Activated naive CD8-positive, alpha-beta T cell treated with anti-CD3 and anti-CD28 coated beads, Interleukin-2, amount 50 U/mL, for 24 hours (primary cell): ENCODE measurements around the gene PTPRN2.

ENCODE experiments used
- ATAC-seq: fragments of 150-1000 bp; cut with Tn5 transposase; one replicate; pipeline ENCODE4 v1.10.0; 2021
- DNase-seq: peaks from one replicate; pipeline ENCODE4 v3.0.0; 2021
- H3K27ac Mint-ChIP-seq: one replicate; pipeline ENCODE4 v1.8.0; 2021; ENCODE audit warnings: mild to moderate bottlenecking, mixed read lengths
- H3K27me3 Mint-ChIP-seq: one replicate; pipeline ENCODE4 v1.8.0; 2021; ENCODE audit warnings: mixed read lengths
- H3K36me3 Mint-ChIP-seq: one replicate; pipeline ENCODE4 v1.8.0; 2021; ENCODE audit warnings: low read depth, mixed read lengths
- H3K4me1 Mint-ChIP-seq: one replicate; pipeline ENCODE4 v1.8.0; 2021; ENCODE audit warnings: mixed read lengths
- H3K4me3 Mint-ChIP-seq: one replicate; pipeline ENCODE4 v1.8.0; 2021; ENCODE audit warnings: mild to moderate bottlenecking, moderate library complexity, mixed read lengths
- H3K9me3 Mint-ChIP-seq: one replicate; pipeline ENCODE4 v1.8.0; 2021; ENCODE audit warnings: mixed read lengths

The PTPRN2 gene

DNA sequence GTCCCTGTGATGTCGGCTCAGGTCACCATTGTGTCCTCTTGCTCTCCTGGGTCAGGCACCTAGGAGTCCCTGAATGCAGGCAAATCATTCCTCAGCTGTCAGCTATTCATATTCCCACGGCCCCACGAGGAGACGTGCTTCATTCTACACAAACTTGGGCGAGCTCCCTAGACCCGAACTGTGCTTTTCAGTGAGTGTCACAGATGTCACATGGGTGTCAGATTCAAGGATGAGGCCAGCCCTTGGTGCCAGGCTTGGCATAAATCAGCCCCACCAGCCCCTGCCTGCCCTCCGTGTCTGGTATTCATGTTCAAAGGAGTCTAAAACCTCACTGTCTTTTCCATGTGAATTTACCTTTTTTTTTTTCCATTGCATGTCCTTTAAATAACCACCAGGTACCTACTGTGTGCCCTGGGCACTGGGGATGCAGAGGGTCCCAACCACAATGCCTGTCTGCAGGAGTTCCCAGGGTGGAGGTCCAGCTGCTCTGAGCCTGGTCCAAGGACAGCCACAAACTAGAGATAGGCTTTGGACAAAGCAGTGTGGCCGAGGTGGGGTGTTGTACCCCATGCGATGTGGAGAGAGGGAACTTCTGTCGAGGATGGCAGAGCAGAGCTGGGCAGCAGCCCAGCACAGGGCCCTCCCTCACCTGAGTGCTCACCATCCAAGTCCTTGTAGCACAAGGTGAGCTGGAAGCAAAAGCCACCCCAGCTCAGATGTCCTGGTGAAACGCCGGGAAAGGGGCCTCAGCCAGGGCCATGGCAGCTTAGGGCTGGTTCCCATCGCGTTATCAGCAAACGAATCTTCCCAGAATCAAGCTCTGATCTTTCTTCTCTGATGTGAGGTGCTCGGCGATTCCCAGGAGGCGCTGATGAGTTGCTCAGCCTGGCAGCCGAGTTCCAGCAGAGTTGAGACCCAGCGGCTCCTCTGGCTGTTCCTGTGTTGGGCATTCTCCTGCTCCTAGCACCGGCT is 611.9 kb downstream of the PTPRN2 start:
- peaks cover 22% of the 10 kb centered on the region for H3K9me3 Mint-ChIP-seq
- H3K4me3 Mint-ChIP-seq, result no peak overlapping the region
- DNase-seq (no peak), ATAC-seq (no peak)
- peaks cover 7% of the 10 kb centered on the region for H3K36me3 Mint-ChIP-seq
- H3K4me1 Mint-ChIP-seq, result no peaks in the 10 kb centered on the region
- no peaks in the 10 kb centered on the region for H3K27me3 Mint-ChIP-seq
- H3K27ac Mint-ChIP-seq, result no peak overlapping the region

DNA sequence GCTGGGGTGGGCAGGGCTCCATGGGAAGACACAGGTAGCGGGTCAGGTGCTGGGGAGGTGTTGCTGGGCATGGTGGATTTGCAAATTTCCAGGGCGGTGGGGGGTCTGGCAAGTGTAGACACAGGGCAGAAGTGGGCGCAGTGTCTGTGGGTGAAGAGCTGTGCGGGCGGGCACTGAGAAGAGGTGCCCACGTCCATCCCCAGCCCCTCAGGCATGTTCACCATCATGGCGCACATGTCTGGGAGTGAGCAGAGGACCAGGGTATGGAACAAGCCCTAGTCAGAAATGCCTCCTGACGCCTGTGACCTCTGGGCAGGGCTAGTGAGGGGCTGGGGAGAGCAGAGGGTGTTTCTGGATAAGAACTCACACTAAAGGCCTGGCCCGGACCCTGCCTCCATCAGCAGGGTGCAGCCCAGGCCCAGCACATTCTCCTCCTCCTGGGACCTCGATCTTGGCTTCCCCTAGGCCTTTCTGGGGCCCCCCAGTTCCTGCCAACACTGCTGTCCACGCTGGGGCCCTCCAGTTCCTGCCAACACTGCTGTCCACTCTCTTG is 612.9 kb downstream of the PTPRN2 start:
- H3K9me3 Mint-ChIP-seq, result peaks cover 28% of the 10 kb centered on the region
- no peak for ATAC-seq
- no peak overlapping the region for H3K27ac Mint-ChIP-seq
- no peak for DNase-seq
- peaks cover 10% of the 10 kb centered on the region for H3K36me3 Mint-ChIP-seq
- no peak overlapping the region for H3K4me3 Mint-ChIP-seq
- H3K27me3 Mint-ChIP-seq, result no peaks in the 10 kb centered on the region
- H3K4me1 Mint-ChIP-seq, result no peaks in the 10 kb centered on the region

DNA sequence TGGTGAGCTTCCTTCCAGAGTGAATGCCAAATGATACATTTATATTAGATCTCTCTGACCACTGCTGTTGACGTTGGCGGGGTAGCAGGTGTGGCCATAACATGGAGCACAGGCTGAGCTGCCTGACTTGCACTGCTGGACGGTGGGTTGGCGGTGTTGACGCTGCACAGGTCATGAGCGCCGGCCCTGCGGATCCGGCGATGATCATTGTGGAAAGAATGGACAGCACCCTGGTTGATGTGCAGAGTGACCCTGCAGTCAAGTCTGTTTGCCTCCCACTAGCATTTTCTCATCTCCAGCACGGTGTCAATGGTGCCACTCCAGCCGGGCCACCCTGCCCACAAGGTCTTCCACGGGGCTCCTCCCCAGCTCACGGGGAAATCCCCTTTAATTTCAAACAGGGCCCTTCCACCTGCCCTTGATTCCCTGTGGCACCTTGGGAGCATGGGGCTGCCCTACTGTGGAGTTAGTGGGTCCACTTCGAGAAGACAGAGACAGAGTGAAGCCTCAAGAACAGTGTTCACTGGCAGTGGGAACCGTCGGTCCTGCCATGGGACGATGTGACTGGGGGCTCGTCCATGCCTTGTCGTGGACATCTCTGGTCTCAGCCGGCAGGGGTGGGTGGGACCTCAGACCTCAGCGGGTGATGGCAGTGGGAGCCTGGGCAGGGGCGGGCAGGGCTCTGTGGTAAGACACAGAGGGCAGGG is 613.5 kb downstream of the PTPRN2 start:
- DNase-seq (no peak), ATAC-seq (no peak)
- H3K4me1 Mint-ChIP-seq, result no peaks in the 10 kb centered on the region
- no peak overlapping the region for H3K4me3 Mint-ChIP-seq
- peaks cover 28% of the 10 kb centered on the region for H3K9me3 Mint-ChIP-seq
- peaks cover 13% of the 10 kb centered on the region for H3K36me3 Mint-ChIP-seq
- H3K27me3 Mint-ChIP-seq, result no peaks in the 10 kb centered on the region
- H3K27ac Mint-ChIP-seq, result no peak overlapping the region

DNA sequence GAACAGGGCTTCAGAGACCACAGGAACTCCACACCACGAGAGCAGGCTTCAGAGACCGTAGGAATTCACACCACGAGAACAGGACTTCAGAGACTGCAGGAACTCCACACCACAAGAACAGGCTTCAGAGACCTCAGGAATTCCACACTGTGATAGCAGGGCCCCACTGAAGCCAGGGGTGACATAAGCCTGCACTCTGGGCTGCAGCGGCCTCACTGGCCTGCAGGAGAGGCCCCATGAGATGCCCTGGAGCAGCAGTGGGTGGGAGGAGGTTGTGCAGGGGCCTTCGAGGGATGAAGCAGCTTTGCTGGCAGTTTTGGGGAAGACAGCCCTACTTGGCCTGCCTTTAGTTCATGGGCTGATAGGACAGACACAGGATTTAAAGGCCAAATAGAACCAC is 614.7 kb downstream of the PTPRN2 start:
- Mint-ChIP-seq H3K27me3 (no peaks in the 10 kb centered on the region), H3K27ac (no peak overlapping the region), H3K9me3 (peaks cover 28% of the 10 kb centered on the region), H3K36me3 (peaks cover 13% of the 10 kb centered on the region), H3K4me1 (no peaks in the 10 kb centered on the region), H3K4me3 (no peak overlapping the region)
- ATAC-seq, result no peak
- DNase-seq, result no peak

DNA sequence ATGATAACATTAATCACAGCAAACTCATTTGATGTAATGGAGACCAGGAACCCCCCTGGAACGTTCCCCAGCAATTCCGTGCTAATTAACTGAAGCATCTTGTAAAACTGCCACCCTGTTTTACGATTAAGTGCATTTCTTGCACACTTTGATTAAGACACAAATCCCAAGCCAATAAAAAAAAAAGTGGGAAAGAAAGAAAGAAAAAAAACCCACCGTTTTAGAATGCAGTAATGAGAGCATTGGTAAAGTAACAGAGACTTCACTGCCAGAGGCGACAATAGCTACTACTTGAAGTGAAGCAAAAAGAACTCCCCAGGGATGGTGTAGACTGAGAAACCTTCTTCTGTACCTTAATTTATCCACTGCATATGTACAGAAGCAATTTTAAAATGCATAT is 616.1 kb downstream of the PTPRN2 start:
- Mint-ChIP-seq H3K27ac (no peak overlapping the region), H3K4me1 (no peaks in the 10 kb centered on the region), H3K9me3 (peaks cover 28% of the 10 kb centered on the region), H3K4me3 (no peak overlapping the region), H3K36me3 (peaks cover 13% of the 10 kb centered on the region), H3K27me3 (no peaks in the 10 kb centered on the region)
- ATAC-seq, result no peak
- no peak for DNase-seq

DNA sequence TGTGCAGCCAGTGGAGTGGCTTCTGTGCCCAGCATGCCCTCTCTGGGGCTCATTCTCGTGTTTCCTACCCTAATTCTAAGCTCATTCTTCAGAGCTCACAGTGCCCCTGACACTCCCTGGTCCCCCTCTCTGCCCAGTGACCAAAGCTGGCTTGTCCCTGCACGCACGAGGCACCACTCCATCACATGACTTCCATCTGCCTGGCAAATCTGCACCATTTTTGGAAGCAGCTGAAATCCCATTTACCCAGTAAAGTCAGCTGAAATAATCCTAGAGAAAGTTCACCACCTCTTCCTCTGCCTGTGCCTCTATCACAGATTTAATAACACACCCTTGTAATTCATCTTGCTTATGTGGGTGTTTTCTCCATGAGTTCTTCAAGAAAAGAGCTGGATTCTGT is 616.9 kb downstream of the PTPRN2 start:
- Mint-ChIP-seq H3K27me3 (no peaks in the 10 kb centered on the region), H3K4me3 (no peak overlapping the region)

DNA sequence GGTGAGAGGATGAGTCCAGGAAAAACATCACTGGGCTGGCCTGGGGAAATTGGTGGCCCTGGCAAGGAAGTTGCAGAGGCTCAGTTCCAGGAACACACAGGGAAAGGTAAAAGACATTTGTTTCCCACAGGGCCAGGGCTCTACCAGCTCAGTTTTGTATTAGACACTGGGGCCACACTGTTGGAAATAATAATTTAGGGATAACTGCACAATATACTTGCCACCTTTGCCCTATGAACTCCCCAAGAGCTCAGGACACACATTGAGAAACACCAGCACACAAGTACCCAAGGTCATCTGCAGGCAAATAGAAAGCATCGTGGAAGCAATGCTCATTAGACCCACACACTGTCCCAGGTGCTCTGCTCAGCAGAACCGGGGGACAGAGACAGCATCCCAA is 617.6 kb downstream of the PTPRN2 start:
- H3K9me3 Mint-ChIP-seq, result peaks cover 24% of the 10 kb centered on the region
- ATAC-seq (no peak), DNase-seq (no peak)
- no peak overlapping the region for H3K4me3 Mint-ChIP-seq
- H3K27ac Mint-ChIP-seq, result no peak overlapping the region
- H3K27me3 Mint-ChIP-seq, result no peaks in the 10 kb centered on the region
- H3K4me1 Mint-ChIP-seq, result no peaks in the 10 kb centered on the region
- peaks cover 8% of the 10 kb centered on the region for H3K36me3 Mint-ChIP-seq

More for the DNA sequence above, 616.9 kb downstream of the PTPRN2 start:
- peaks cover 13% of the 10 kb centered on the region for H3K36me3 Mint-ChIP-seq
- no peaks in the 10 kb centered on the region for H3K4me1 Mint-ChIP-seq
- H3K27ac Mint-ChIP-seq, result no peak overlapping the region
- peaks cover 28% of the 10 kb centered on the region for H3K9me3 Mint-ChIP-seq
- ATAC-seq (no peak), DNase-seq (no peak)

DNA sequence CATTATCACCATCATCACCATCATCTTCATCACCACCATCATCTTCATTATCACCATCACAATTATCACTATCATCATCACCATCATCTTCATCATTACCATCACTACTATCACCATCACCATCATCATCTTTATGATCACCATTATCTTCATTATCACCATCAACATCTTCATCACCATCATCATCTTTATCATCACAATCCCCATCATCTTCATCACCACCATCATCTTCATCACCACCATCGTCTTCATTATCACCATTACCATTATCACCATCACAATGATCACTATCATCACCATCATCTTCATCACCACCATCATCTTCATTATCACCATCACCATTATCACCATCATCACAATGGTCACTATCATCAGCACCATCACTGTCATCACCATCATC is 621.1 kb downstream of the PTPRN2 start:
- Mint-ChIP-seq H3K4me3 (no peak overlapping the region), H3K9me3 (peaks cover 10% of the 10 kb centered on the region), H3K27ac (no peak overlapping the region), H3K4me1 (no peaks in the 10 kb centered on the region), H3K36me3 (peaks cover 8% of the 10 kb centered on the region), H3K27me3 (peaks cover 6% of the 10 kb centered on the region)
- DNase-seq, result no peak
- no peak for ATAC-seq

DNA sequence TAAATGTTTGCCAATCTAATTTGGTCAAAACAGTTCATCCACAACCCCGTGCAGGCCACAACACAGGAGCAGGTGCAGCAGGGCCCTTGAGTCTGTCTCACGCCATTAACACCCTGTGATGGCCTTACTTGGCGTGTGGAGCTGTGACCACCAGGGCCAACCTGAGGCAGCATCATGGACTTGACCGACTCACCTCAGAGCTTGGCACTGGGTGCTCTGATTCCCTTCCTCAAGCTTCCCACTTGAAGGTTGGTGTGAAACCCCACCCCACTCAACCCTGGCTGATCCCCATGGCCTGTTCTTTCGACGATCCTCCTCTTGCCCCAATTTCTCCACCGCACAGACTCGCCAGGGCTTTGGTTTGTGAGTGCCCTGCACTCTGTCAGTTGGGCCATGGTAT is 623.1 kb downstream of the PTPRN2 start:
- no peak for ATAC-seq
- H3K27ac Mint-ChIP-seq, result no peak overlapping the region
- peaks cover 7% of the 10 kb centered on the region for H3K27me3 Mint-ChIP-seq
- H3K4me3 Mint-ChIP-seq, result no peak overlapping the region
- H3K9me3 Mint-ChIP-seq, result no peaks in the 10 kb centered on the region
- no peaks in the 10 kb centered on the region for H3K4me1 Mint-ChIP-seq
- no peak for DNase-seq
- H3K36me3 Mint-ChIP-seq, result peaks cover 2% of the 10 kb centered on the region

DNA sequence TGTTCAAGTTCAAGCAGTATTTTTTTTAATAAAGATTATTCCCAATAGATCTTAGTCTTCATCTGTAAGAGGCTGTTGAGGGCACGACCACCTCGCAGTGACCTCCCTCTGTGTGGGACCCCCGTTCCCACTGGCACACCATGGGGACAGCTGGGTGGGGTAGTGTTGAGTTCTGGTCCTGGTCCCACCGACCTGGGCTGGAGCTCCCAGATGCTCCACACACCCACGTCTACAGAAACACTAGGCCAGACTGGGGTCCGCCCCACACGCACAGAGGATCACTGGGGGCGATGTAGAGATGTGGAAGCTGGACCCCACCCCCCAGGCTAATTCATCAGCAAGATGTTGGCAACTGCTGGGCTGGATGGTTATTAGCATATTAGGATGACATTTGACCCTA is 623.6 kb downstream of the PTPRN2 start:
- DNase-seq (no peak), ATAC-seq (no peak)
- Mint-ChIP-seq H3K27me3 (peaks cover 7% of the 10 kb centered on the region), H3K9me3 (no peaks in the 10 kb centered on the region), H3K36me3 (no peaks in the 10 kb centered on the region), H3K4me1 (no peaks in the 10 kb centered on the region), H3K27ac (no peak overlapping the region), H3K4me3 (no peak overlapping the region)

DNA sequence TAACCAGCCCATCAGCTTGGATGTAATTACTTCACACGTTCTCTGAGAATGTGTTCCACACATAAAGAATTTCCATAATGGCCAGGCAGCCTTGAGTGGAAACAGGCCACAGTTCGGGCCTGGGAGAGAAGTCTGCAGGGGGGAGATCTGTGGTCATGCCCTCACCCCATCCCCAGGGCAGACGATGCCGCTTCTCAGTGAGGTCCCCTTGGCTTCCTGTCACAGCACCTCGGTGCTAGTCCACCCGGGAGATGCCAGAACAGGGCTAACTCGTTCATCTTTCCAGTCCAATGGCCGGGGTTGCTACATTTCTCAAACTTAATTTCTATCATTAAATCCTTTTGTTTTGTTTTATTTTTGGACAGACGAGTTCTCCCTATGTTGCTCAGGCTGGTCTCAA is 624.1 kb downstream of the PTPRN2 start:
- no peak for ATAC-seq
- H3K36me3 Mint-ChIP-seq, result no peaks in the 10 kb centered on the region
- no peak overlapping the region for H3K27ac Mint-ChIP-seq
- no peak overlapping the region for H3K4me3 Mint-ChIP-seq
- H3K4me1 Mint-ChIP-seq, result no peaks in the 10 kb centered on the region
- H3K27me3 Mint-ChIP-seq, result peaks cover 7% of the 10 kb centered on the region
- no peak for DNase-seq
- H3K9me3 Mint-ChIP-seq, result no peaks in the 10 kb centered on the region

DNA sequence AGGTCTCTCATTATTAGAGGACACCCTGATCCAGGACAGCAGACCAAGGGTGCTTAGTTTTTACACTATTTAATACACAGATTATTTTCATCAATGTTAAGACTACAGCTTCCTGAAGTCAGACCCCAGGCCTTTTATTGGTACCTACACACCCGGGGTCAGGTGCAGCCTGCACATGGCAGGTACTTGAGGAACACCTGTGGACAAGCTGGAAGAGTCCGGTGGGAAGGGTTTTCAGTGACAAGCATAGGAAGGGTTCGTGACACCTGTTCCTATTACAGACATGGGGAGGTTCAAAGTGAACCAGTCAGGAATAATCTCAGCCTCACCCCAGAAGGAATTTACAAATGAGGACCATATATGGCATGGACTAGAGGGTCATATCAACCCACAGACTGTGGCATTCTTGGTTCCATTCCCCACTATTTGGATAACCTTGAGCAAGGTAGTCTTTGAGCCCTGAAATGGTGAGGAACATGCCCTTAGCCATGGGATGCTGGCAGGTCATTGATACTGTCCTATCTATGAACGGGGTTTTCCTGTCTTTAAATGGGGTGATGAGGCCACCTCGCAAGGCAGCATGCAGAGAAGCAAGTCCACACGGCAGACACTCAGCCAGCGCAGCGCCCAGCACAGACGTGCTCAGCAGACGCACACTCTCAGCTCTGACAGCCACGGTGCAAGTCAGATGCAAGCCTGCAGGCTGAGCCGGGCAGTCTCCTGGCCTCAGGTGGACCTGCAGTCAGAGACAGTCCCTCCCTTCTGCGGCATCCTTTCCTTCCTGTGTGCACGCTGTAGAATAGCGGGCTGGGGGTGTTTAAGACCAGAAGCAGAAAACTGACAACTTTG is 624.9 kb downstream of the PTPRN2 start:
- DNase-seq (no peak), ATAC-seq (no peak)
- Mint-ChIP-seq H3K4me3 (no peak overlapping the region), H3K27me3 (peaks cover 7% of the 10 kb centered on the region), H3K36me3 (no peaks in the 10 kb centered on the region), H3K9me3 (no peaks in the 10 kb centered on the region), H3K4me1 (no peaks in the 10 kb centered on the region), H3K27ac (no peak overlapping the region)

DNA sequence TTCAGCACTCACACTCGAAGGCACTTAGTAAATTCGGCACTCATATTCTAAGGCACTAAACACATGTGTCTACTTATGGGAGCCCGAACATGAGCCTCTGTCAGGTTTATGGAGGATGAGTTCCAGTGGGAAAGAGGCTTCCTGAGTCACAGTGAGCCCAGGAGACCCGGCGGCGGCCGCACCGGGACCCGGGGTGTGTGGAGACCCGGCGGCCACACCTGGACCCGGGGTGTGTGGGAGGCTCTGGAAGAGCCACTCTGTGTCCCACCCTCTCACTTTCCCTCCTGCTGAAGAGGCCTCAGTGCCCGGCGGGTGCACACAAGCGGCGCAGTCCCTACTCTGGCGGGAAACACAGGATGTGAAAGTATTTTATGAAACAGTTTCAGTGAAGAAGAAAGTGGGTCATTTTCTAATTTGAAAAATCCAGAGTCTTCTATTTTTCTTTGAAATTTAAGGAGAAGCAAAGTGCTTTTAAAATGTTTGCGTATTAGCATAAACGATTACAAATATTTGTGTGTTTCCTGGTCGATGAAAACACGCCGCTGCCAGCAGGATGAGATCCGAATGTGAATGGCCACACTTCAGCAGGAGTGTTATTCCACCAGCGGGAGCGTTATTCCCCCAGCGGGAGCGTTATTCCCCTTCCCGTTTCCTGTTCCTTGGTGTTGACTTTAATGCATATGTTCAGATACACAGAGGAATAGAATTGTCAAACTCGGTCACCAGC is 625.7 kb downstream of the PTPRN2 start:
- Mint-ChIP-seq H3K27ac (no peak overlapping the region), H3K4me3 (no peak overlapping the region), H3K9me3 (no peaks in the 10 kb centered on the region), H3K36me3 (no peaks in the 10 kb centered on the region), H3K4me1 (no peaks in the 10 kb centered on the region), H3K27me3 (peaks cover 7% of the 10 kb centered on the region)
- DNase-seq (no peak), ATAC-seq (no peak)
